GM12878 (cell line): ENCODE data around the gene VSIG10L2. TPM values are rescaled to one million over a fixed set of nuclear protein-coding genes. Genes with fewer than 3 reads are reported as not detected.

ENCODE experiments used
- ATAC-seq: fragments of 200-7000 bp; cut with Tn5 transposase; 3 replicates; pipeline ENCODE4 v1.9.1; 2020; ENCODE audit warnings: mild to moderate bottlenecking, moderate library complexity
- BruUV-seq: library from RNA; stranded (reverse); fragments of 400-500 nt; replicated peaks from 2 replicates; lab custom pipeline; 2021; lab: Mats Ljungman, UMichigan
- CTCF ChIA-PET: fragments of 300-600 bp; sonication (Branson Sonifier 250); formaldehyde crosslinking; extraction: SDS; loops from one replicate; lab custom pipeline; 2021; ENCODE audit warnings: inconsistent platforms; lab: Yijun Ruan, JAX
- POLR2A ChIA-PET: fragments of 350-600 bp; formaldehyde crosslinking; extraction: SDS; loops from one replicate; lab custom pipeline; 2021; ENCODE audit warnings: inconsistent platforms; lab: Charles Lee
- RAD21 ChIA-PET: fragments of 300-600 bp; sonication (Branson Sonifier 250); formaldehyde crosslinking; loops from one replicate; lab custom pipeline; 2023; ENCODE audit warnings: antibody characterized with exemption; ENCODE audit not compliant: unreplicated experiment; lab: Charles Lee
- SMC1A ChIA-PET: fragments of 300-600 bp; sonication (Branson Sonifier 250); formaldehyde crosslinking; loops from one replicate; lab custom pipeline; 2023; ENCODE audit not compliant: unreplicated experiment, uncharacterized antibody; lab: Charles Lee
- DNase-seq: peaks from one replicate; pipeline ENCODE4 v3.0.0-alpha.2; 2011; ENCODE audit warnings: low read depth, low spot score
- FAIRE-seq: peaks from 3 replicates; lab custom pipeline; 2011; peaks lifted over from hg19 to GRCh38; lab: Jason Lieb, UNC
- H2AFZ ChIP-seq: 2 replicates; pipeline ENCODE4 v1.6.0; 2011; ENCODE audit warnings: low read depth, low read length, control low read depth; ENCODE audit not compliant: control insufficient read depth
- H3K27ac ChIP-seq: 2 replicates; pipeline ENCODE4 v1.5.1; 2011; ENCODE audit warnings: control low read depth; ENCODE audit not compliant: control insufficient read depth, insufficient read depth
- H3K27me3 ChIP-seq, 2 experiments: replicated peaks in 1 of 2; 2 replicates each; pipeline versions ENCODE4 v1.6.0 to v1.6.1; 2011; ENCODE audit warnings: low read length in 1 of 2; ENCODE audit not compliant: control insufficient read depth in 2 of 2, insufficient read depth in 2 of 2
- H3K36me3 ChIP-seq, 2 experiments: 2 replicates each; pipeline ENCODE4 v1.5.1; 2011; ENCODE audit warnings: low read length in 1 of 2; ENCODE audit not compliant: control insufficient read depth in 2 of 2, insufficient read depth in 2 of 2
- H3K4me1 ChIP-seq: 2 replicates; pipeline ENCODE4 v1.6.1; 2011; ENCODE audit warnings: mild to moderate bottlenecking, low read length, moderate library complexity, mixed read lengths; ENCODE audit not compliant: control insufficient read depth, insufficient read depth
- H3K4me2 ChIP-seq: 2 replicates; pipeline ENCODE4 v1.6.0; 2011; ENCODE audit warnings: control low read depth; ENCODE audit not compliant: control insufficient read depth, insufficient read depth
- H3K4me3 ChIP-seq: fragments of 200-600 bp; sonication (generic); 2 replicates; pipeline ENCODE4 v1.5.1; 2016
- H3K79me2 ChIP-seq: 2 replicates; pipeline ENCODE4 v1.6.0; 2011; ENCODE audit warnings: low read length; ENCODE audit not compliant: control insufficient read depth, insufficient read depth
- H3K9ac ChIP-seq: 2 replicates; pipeline ENCODE4 v1.8.0; 2011; ENCODE audit warnings: low read length, control low read depth, mixed read lengths; ENCODE audit not compliant: control insufficient read depth, insufficient read depth
- H3K9me3 ChIP-seq: replicated peaks from 3 replicates; pipeline ENCODE4 v1.5.1; 2011; ENCODE audit warnings: mild to moderate bottlenecking, low read length; ENCODE audit not compliant: control insufficient read depth, insufficient read depth
- H4K20me1 ChIP-seq: 2 replicates; pipeline ENCODE4 v1.6.0; 2011; ENCODE audit not compliant: control insufficient read depth, insufficient read depth
- CHD2 ChIP-seq: IDR thresholded peaks from 2 replicates; pipeline ENCODE4 v1.6.1; 2011; ENCODE audit warnings: low read depth, low read length, improper control_type of control experiment, borderline replicate concordance
- CHD4 ChIP-seq: fragments of 200-600 bp; sonication (generic); IDR thresholded peaks from 2 replicates; pipeline ENCODE4 v1.6.1; 2016; ENCODE audit warnings: mild to moderate bottlenecking
- CREB1 ChIP-seq: IDR thresholded peaks from 2 replicates; pipeline ENCODE4 v1.6.1; 2012; ENCODE audit warnings: low read depth, mild to moderate bottlenecking, inconsistent platforms
- CREM ChIP-seq: IDR thresholded peaks from 2 replicates; pipeline ENCODE4 v1.6.1; 2014; ENCODE audit warnings: antibody characterized with exemption, low read depth
- GATAD2B ChIP-seq: fragments of 450-650 bp; conservative IDR thresholded peaks from 2 replicates; pipeline ENCODE4 v1.6.1; 2017; ENCODE audit warnings: low read depth, mild to moderate bottlenecking, moderate library complexity
- HDAC6 ChIP-seq: fragments of 200-600 bp; sonication (generic); IDR thresholded peaks from one replicate; pipeline ENCODE4 v1.8.0; 2017; ENCODE audit warnings: antibody characterized with exemption; ENCODE audit not compliant: unreplicated experiment
- IKZF1 ChIP-seq: fragments of 450-650 bp; conservative IDR thresholded peaks from 2 replicates; pipeline ENCODE4 v1.6.1; 2017; ENCODE audit warnings: antibody characterized with exemption, mild to moderate bottlenecking
- IKZF2 ChIP-seq, 2 experiments: fragments of 450-650 bp; IDR thresholded peaks; 2 replicates each; pipeline ENCODE4 v1.6.1; 2017; ENCODE audit warnings: mild to moderate bottlenecking in 2 of 2, moderate library complexity in 2 of 2
- MEF2B ChIP-seq: fragments of 450-650 bp; IDR thresholded peaks from 2 replicates; pipeline ENCODE4 v1.6.1; 2018; ENCODE audit warnings: mild to moderate bottlenecking, moderate library complexity; ENCODE audit not compliant: partially characterized antibody, poor library complexity, severe bottlenecking
- MYB ChIP-seq: fragments of 150-350 bp; IDR thresholded peaks from 2 replicates; pipeline ENCODE4 v1.6.1; 2014; ENCODE audit warnings: mild to moderate bottlenecking, low read depth, low read length, borderline replicate concordance
- NFYB ChIP-seq: IDR thresholded peaks from 2 replicates; pipeline ENCODE4 v1.6.1; 2011; ENCODE audit warnings: low read depth, mild to moderate bottlenecking, low read length, improper control_type of control experiment, moderate library complexity; ENCODE audit not compliant: insufficient read depth
- SPI1 ChIP-seq: IDR thresholded peaks from 2 replicates; pipeline ENCODE4 v1.6.1; 2011; ENCODE audit warnings: low read depth, mild to moderate bottlenecking, low read length, moderate library complexity, borderline replicate concordance; ENCODE audit not compliant: insufficient read depth
- ZBED1 ChIP-seq: IDR thresholded peaks from 2 replicates; pipeline ENCODE4 v1.6.1; 2016; ENCODE audit warnings: borderline replicate concordance
- ZSCAN29 ChIP-seq: fragments of 450-650 bp; IDR thresholded peaks from 2 replicates; pipeline ENCODE4 v1.6.1; 2017; ENCODE audit warnings: mild to moderate bottlenecking, moderate library complexity
- WGBS: methylation state at CpG from one replicate; pipeline ENCODE4 v1.1.6; 2016; ENCODE audit warnings: low lambda C conversion rate; ENCODE audit not compliant: insufficient replicate concordance, insufficient coverage; ENCODE audit errors: missing lambda C conversion rate; 5-methylcytosine and 5-hydroxymethylcytosine counted together
- in situ Hi-C: fragments of 300-500 bp; cut with MboI; formaldehyde crosslinking; loops from 9 replicates; pipeline ENCODE4 v1.14.3; 2018; ENCODE audit warnings: mixed read lengths
- intact Hi-C: fragments of 100-400 bp; cut with micrococcal nuclease; formaldehyde crosslinking; loops from one replicate; pipeline ENCODE4 v1.14.2; 2022; ENCODE audit not compliant: unreplicated experiment
- polyA plus RNA-seq, 11 experiments: library from polyadenylated mRNA; depleted of rRNA in 4 of 11; unstranded in 6 of 11; stranded (reverse) in 5 of 11; fragments of >200 nt; fragmentation: Nextera tagmentation in 4 of 11; fragmentation: Illumina TruSeq in 1 of 11; extraction: Ambion mirVana in 4 of 11; extraction: Trizol in 1 of 11; gene quantifications; 1 replicate in 1 of 11; 2 replicates in 10 of 11; pipeline versions ENCODE4 v1.2.1 to v1.2.3, GENCODE V29; 2011 to 2016; ENCODE audit warnings: inconsistent platforms in 2 of 11, missing spikeins in 2 of 11, low read depth in 1 of 11
- total RNA-seq, 4 experiments: library from RNA; depleted of rRNA in 3 of 4; stranded (reverse); fragments of >200 nt in 3 of 4; fragmentation: Illumina TruSeq in 1 of 4; extraction: Trizol in 1 of 4; gene quantifications; 2 replicates each; pipeline versions ENCODE4 v1.2.1 to v1.2.3, GENCODE V29; 2013 to 2021
- TF ChIP-seq, protein P1 (sequence below): fragments of 450-650 bp; IDR thresholded peaks from 2 replicates; pipeline ENCODE4 v1.6.1; 2017; ENCODE audit warnings: mild to moderate bottlenecking, moderate library complexity
- TF ChIP-seq, protein P2 (sequence below): IDR thresholded peaks from 2 replicates; pipeline ENCODE4 v1.6.1; 2011; ENCODE audit warnings: borderline replicate concordance, low read depth, mild to moderate bottlenecking, moderate library complexity, mixed read lengths, low read length; ENCODE audit not compliant: insufficient read depth; ENCODE audit errors: extremely low read length

Gene VSIG10L2
- total and polyA plus RNA-seq, 10 of the 15 experiments (the other 5 are each of a cell fraction or from before 2014, with no cell fraction given), result 0.02 TPM; not detected in 9

DNA sequence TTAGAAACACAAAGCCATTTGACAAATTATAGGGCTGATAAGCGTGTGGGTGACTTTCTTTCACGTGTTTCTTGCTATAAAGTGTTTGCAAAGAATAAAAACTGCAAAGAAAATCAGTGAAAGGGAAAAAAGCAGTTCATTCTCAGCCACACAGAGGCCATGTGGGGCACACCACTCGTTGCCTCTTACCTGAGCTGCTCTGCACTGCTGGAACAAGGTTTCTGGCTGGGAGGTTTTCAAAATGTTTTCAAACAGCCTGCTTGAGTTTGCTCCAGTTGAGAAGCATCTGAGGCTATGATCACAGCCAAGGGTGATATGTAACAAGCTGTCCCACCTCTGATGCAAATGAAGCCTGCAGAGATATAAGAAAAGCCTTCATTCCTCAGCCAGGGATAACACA, 14.7 kb upstream of the VSIG10L2 start (continued):
- TF ChIP-seq, protein P1, sequence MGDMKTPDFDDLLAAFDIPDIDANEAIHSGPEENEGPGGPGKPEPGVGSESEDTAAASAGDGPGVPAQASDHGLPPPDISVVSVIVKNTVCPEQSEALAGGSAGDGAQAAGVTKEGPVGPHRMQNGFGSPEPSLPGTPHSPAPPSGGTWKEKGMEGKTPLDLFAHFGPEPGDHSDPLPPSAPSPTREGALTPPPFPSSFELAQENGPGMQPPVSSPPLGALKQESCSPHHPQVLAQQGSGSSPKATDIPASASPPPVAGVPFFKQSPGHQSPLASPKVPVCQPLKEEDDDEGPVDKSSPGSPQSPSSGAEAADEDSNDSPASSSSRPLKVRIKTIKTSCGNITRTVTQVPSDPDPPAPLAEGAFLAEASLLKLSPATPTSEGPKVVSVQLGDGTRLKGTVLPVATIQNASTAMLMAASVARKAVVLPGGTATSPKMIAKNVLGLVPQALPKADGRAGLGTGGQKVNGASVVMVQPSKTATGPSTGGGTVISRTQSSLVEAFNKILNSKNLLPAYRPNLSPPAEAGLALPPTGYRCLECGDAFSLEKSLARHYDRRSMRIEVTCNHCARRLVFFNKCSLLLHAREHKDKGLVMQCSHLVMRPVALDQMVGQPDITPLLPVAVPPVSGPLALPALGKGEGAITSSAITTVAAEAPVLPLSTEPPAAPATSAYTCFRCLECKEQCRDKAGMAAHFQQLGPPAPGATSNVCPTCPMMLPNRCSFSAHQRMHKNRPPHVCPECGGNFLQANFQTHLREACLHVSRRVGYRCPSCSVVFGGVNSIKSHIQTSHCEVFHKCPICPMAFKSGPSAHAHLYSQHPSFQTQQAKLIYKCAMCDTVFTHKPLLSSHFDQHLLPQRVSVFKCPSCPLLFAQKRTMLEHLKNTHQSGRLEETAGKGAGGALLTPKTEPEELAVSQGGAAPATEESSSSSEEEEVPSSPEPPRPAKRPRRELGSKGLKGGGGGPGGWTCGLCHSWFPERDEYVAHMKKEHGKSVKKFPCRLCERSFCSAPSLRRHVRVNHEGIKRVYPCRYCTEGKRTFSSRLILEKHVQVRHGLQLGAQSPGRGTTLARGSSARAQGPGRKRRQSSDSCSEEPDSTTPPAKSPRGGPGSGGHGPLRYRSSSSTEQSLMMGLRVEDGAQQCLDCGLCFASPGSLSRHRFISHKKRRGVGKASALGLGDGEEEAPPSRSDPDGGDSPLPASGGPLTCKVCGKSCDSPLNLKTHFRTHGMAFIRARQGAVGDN, result no peak
- TF ChIP-seq HDAC6, result no peak
- TF ChIP-seq GATAD2B, result no peak
- TF ChIP-seq IKZF1, result no peak
- TF ChIP-seq IKZF2 (IDR thresholded peaks at IDR 0.05), result no peak
- no peak for TF ChIP-seq ZSCAN29
- no peak for TF ChIP-seq CHD4
- TF ChIP-seq, all 136 proteins: peak for 0

DNA sequence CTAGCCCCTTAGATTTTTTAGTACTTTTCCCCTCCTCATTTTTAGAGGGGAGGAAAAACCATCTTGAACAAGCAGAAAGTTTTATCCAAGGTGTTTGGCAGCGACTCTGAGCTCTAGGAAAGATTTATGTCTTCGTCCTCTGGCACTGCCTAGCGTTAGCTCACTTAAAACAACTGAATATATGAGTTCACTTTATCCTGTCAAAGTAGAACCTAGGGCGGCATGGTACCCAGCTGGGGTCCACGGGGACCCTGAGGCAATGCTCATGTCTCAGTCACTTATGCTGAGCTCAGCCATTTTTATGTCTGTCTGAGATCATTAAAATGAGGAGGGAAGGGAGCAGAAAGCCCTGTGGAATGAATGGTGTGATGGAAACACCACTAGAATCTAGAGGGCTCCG, 14.2 kb upstream of the VSIG10L2 start:
- ChIA-PET RAD21 (interaction anchor here (0.6 to 1.3 kb wide), 3 partner anchors 95 to 262 kb away, joined by 3 to 5 read pairs (median 3); no protein-coding TSS in a partner anchor), SMC1A (interaction anchor here (0.8 to 2.7 kb wide), 3 partner anchors 9 to 262 kb away, joined by 3 to 10 read pairs (median 3); no protein-coding TSS in a partner anchor), CTCF (interaction anchor here (0.6 to 1.9 kb wide), 4 partner anchors 10 to 262 kb away, joined by 3 to 11 read pairs (median 6); no protein-coding TSS in a partner anchor), POLR2A (interaction anchor here (0.6 kb wide), 1 partner anchor 130 kb away, joined by 3 read pairs; no protein-coding TSS in a partner anchor)
- Histone ChIP-seq H4K20me1 (no peaks in the 10 kb centered on the region), H3K4me3 (no peak overlapping the region), H3K9ac (no peak overlapping the region), H3K4me2 (no peak overlapping the region), H3K36me3 (no peaks in the 10 kb centered on the region), H3K79me2 (no peaks in the 10 kb centered on the region), H3K9me3 (no peaks in the 10 kb centered on the region), H2AFZ (no peak overlapping the region), H3K4me1 (no peaks in the 10 kb centered on the region), H3K27ac (no peak overlapping the region), H3K27me3 (no peaks in the 10 kb centered on the region; a peak in 1 of 4 replicates)
- in situ Hi-C loops (no loop called here), intact Hi-C loops (no loop called here)
- FAIRE-seq (no peak), ATAC-seq (no peak), DNase-seq (no peak)
- no TSS peak for BruUV-seq
- 23% methylated on average over 6 of the region's 6 CpGs for WGBS
- TF ChIP-seq ZBED1 (no peak), SPI1 (no peak), MEF2B (no peak), NFYB (no peak), CHD2 (no peak), MYB (no peak), CREM (no peak), CREB1 (no peak)
- TF ChIP-seq, protein P2, sequence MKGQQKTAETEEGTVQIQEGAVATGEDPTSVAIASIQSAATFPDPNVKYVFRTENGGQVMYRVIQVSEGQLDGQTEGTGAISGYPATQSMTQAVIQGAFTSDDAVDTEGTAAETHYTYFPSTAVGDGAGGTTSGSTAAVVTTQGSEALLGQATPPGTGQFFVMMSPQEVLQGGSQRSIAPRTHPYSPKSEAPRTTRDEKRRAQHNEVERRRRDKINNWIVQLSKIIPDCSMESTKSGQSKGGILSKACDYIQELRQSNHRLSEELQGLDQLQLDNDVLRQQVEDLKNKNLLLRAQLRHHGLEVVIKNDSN, result no peak
